NCI-H1694 (cell line): Measurements from ENCODE around the gene SMIM10.
"Not testable (repeated sequence)": the region's sequence is repeated elsewhere in the genome, so short reads cannot be mapped to it uniquely, and the experiment has no call there.

ENCODE experiments used
- DNase-seq: peaks from one replicate; lab custom pipeline; 2025; lab: John Stamatoyannopoulos, UW

SMIM10 gene

DNA sequence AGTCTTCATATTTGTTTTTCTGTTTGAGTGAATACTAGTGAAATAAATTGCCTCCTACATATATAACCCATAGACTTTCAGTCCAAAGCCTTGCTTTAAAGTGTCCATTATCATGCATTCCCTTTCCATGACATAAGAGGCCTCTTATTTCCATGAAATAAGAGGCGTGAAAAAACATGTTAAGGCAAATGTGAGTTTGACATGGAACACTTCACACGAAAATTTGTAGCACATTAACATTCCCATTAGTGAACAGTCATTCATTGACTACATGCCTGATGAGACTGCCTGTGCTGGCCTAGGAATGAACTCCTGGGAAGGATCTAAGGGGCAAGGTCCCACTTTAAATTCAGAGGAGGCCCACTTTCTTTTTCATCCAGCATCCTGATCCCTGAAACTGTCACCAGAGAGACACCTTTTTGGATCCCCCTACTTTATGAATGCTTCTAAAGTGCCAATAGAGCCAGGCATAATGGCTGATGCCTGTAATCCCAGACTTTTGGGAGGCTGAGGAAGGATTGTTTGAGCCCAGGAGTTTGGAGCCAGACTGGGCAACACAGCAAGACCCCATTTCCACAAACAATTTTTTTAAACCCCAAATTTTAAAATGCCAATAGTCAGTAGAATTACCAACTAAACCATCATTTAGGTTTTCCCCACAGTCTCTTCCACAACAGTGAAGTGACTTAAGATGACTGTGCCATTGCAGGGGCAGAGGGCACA lies 24.9 kb downstream of the SMIM10 start:
- no peak for DNase-seq

DNA sequence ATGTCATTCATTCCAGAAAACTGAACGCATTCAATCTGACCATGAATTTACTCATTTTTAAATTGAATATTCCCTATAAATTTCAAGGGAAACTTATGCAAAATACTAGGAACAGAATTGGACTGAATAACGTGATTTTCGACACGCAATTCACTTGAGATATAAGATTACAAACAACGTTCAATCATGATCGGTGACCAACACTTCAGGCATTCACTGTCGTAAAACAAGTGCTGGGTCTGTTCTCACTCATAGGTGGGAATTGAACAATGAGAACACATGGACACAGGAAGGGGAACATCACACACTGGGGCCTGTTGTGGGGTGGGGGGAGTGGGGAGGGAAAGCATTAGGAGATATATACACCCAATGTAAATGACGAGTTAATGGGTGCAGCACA lies 29.1 kb downstream of the SMIM10 start:
- DNase-seq = not testable (repeated sequence)

DNA sequence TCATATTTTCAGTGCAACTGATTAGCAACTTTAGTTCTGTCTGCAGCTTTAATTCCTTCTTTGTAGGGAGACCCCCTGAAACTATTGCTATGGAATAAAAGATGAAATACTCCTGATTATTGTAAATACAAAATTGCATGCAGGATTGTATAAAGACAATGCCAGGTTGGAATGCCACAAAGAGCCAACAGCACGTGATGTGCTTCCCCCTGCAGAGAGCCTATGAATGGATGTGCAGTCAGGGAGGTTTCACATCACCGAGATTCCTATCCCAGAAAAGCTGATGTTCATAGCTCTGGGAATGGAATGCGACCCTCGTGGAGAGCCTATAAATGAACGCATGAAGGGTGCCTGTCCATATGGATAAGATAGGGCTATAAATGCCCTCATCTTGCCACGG lies 33.0 kb downstream of the SMIM10 start:
- not testable (repeated sequence) for DNase-seq

DNA sequence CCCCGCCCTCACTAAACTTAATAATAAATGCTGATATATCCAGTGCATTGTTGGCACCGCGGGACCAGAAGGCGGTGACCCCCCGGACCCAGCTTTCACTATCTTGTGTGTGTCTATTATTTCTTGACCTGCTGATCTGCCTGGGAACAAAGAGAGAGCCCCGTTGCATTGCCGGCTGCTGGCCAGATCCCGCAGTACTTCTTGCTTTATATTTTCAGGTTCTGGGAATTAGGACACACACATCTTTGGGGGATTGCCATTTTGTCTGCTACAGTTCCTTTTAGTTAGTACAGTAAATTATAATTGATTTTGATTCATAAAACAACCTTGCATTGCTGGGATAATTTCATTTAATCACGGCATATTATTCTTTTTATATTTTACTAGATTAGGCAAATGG lies 33.7 kb downstream of the SMIM10 start:
- no peak for DNase-seq

DNA sequence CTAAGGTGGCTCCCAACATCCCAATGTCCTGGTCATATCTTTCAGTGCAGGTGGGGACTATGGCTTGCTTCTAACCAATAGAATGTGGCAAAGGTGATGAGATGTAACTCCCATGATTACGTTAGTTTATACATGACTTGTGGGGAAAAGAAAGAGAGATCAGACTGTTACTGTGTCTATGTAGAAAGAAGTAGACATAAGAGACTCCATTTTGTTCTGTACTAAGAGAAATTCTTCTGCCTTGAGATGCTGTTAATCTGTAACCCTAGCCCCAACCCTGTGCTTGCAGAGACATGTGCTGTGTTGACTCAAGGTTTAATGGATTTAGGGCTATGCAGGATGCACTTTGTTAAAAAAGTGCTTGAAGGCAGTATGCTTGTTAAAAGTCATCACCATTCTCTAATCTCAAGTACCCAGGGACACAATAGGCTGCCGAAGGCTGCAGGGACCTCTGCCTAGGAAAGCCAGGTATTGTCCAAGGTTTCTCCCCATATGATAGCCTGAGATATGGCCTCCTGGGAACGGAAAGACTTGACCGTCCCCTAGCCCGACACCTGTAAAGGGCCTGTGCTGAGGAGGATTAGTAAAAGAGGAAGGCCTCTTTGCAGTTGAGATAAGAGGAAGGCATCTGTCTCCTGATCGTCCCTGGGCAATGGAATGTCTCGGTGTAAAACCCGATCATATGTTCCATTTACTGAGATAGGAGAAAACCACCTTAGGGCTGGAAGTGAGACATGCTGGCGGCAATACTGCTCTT lies 39.6 kb downstream of the SMIM10 start:
- not testable (repeated sequence) for DNase-seq

DNA sequence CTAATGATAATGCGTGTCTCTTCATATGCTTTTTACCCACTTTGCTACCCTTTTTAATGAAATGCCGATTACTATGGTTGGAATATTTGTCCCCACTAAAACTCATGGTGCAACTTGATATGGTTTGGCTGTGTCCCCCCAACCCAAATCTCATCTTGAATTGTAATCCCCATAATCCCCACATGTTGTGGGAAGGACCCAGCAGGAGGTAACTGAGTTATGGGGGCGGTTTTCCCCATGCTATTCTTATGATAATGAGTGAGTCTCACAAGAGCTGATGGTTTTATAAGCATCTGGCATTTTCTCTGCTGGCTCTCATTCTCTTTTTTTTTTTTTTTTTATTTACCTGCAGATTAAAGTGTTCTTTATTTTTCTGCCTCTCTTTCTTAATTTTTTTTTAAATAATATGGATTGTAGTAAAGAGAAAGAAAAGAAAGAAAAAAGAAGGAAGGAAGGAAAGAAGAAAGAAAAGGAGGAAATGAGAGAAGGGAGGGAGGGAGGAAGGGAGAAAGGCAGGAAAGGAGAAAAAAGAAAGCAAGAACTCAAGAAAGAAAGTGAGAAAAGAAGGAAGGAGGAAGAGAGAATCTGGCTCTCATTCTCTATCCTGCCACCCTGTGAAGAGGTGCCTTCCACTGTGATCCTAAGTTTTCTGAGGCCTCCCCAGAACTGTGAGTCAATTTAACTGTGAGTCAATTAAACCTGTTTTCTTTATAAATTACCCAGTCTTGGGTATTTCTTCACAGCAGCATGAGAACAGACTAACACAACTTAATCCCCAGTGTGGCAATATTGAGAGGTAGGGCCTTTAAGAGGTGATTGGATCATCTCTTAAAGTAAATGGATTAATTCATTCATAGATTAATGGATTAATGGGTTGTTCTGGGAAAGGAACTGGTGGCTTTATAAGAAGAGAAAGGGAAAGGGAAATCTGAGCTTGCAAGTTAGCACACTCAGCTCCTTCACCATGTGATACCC lies 50.6 kb downstream of the SMIM10 start:
- not testable (repeated sequence) for DNase-seq
